Dedifferentiated amniotic fluid mesenchymal stem cell (primary cell): Measurements from ENCODE around the gene GPC2.

Source experiments
- DNase-seq: peaks from one replicate; pipeline ENCODE4 v3.0.0-alpha.2; 2016; ENCODE audit errors: extremely low spot score

Gene GPC2

GRCh38 chr7:100122067-100122466, 55.1 kb downstream of the GPC2 start:
- DNase-seq = no peak

GRCh38 chr7:100120733-100121036, 56.5 kb downstream of the GPC2 start:
- no peak for DNase-seq

DNA sequence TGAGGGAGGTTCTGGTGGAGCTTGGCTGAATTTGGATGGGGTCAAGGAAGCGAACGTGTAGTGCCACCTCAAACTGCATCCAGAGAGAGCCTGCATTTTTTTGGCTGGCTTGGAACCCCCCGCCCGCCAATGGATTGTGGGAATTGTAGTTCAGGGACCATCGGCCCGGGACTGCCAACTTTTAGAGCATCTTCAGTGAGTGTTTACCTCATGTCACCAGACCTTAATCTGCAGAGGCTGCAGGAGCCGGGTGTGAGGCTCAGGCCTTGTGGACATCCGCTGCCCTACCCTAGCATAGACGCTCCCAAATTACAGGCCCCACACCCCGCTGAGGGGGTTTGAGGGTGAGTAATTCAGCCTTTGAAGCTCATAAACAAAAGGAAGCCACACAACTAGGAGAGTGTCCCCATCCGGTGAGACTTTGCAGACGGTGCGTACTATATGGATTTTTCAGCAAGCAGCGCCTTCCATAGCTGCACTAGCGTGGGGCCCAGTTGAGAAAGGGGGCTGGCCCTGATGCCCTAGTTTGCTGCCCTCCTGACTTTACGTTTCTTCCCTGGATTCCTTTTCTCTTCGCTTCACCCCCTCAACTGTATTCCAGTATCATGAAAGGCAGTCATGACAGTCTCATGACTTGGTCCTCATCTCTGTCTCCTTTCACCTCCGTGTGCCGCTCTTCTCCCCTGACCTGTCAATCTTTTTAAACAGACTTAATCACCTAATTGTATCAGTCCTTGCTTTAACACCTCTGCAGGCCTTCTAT, 57.0 kb downstream of the GPC2 start:
- DNase-seq = peak; percentile 46
